Activated T-cell treated with anti-CD3 and anti-CD28 coated beads for 48 hours (primary cell): ENCODE data around the gene IRF2BP2.
"Not testable (repeated sequence)": the region's sequence is repeated elsewhere in the genome, so short reads cannot be mapped to it uniquely, and the experiment has no call there.

Source experiments
- DNase-seq: peaks from one replicate; pipeline ENCODE4 v3.0.0-alpha.2; 2020; ENCODE audit warnings: low read depth

IRF2BP2 gene

DNA sequence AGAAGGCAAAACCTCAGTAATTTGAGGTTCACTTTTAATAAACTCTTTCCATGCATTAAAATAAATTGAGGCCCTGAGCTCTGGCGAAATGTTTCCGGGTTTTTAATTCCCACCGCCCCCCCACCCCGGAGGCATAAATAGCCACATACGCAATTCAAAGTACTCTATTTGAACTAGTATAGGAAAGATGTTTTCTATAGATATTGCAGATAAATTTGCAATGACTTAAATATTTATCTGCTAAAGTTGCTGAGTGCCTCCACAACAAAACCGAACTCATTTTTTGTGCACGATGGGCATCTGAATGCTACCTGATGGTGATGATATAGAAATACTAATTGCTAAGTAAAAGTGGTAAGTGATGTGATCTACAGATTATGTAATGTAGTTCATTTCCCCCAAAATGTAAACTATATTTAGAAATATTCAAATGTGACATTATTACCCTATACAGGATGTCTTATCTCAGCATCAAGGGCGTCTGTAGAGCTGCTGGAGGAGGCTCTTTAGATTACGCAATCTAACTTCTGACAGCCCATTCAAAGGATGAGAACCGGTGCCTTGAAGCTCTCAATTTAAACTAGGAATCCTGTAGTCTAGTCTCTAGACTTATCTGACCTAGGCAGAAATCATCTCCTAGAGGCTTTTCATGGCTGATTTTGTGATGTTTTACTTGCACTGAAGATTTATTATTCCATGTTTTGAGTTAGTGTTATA, 8.5 kb downstream of the IRF2BP2 start:
- no peak for DNase-seq

- no peak for DNase-seq
Observed at GRCh38 chr1:234600418-234601281, 9.3 kb downstream of the IRF2BP2 start.

- peak; percentile 81 for DNase-seq
Observed at GRCh38 chr1:234599617-234600417, 10.2 kb downstream of the IRF2BP2 start.

DNA sequence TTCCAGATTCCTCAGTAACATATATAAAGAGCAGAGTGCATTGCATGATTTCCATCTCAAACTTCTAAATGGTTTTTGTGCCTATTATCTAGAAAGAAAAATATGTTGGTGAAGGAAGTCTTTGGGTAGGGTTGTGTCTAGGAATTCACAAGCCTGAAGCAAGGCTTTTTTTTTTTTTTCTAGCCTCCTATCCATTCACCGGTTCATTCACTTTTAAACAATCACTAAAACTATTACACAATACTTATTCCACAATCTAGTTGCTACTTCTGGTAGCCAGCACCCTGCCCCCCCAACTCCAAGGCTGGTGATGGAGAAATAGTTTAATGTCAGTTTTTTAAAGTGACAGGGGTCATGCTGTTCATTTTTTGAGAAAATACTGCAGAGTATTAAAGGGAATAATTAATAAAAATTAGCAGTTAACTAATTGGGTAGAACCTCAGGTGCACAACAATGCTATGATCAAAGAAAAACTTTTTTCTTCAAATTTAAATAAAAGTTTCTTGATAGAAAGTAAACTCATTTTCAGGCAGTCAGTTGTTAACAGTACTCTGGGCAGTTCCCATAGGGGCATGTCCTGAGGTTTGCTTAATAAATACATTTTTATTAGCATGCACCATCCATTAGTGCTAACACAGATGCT, 10.9 kb downstream of the IRF2BP2 start:
- DNase-seq, result no peak

DNA sequence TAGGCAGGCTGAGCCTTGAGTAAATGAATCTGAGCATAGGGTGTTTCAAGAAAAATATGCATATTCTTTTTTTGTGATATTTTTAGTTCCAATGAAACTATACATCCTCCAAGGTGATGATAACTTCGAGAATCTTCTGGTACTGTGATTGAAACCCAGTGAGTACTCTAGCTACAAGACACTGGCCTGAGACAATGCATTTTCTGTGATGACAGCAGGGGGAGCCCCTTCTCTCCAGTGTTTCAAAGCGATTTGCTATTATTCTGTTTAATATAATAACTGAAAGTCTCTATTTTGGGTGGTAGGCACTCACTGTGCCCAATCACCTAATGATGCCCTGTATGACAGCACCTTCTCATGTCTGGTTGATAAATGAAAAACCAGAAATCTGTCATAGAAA, 12.1 kb downstream of the IRF2BP2 start:
- no peak for DNase-seq

DNA sequence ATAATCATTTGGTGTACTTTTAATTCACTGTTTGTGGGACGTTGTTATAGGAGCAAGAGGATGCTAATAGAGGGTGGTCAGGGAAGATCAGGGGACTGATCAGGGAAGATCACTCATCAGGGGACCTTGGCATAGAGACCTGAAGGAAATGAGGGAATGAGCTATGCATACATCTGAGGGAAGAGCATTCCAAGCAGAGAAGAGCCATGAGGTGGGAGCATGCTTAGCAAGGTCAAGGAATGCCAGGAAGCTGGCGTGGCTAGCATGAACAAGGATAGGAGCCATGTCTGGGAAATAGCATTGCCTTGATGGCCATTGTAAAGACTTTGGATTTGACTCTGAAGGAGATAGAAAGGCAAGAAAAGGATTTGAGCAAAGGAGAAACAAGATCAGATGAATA, 14.1 kb downstream of the IRF2BP2 start:
- DNase-seq, result no peak

DNA sequence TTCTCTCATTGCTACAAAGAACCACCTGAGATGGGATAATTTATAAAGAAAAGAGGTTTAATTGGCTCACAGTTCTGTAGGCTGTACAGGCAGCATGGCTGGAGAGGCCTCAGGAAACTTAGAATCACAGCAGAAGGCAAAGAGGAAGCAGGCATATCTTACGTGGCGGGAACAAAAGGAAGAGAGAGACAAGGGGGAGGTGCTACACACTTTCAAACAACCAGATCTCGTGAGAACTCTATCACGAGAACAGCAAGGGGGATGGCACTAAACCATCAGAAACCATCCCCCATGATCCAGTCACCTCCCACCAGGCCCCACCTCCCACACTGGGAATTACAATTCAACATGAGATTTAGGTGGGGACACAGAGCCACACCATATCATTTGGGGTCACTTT, 15.4 kb downstream of the IRF2BP2 start:
- DNase-seq, result not testable (repeated sequence)

DNA sequence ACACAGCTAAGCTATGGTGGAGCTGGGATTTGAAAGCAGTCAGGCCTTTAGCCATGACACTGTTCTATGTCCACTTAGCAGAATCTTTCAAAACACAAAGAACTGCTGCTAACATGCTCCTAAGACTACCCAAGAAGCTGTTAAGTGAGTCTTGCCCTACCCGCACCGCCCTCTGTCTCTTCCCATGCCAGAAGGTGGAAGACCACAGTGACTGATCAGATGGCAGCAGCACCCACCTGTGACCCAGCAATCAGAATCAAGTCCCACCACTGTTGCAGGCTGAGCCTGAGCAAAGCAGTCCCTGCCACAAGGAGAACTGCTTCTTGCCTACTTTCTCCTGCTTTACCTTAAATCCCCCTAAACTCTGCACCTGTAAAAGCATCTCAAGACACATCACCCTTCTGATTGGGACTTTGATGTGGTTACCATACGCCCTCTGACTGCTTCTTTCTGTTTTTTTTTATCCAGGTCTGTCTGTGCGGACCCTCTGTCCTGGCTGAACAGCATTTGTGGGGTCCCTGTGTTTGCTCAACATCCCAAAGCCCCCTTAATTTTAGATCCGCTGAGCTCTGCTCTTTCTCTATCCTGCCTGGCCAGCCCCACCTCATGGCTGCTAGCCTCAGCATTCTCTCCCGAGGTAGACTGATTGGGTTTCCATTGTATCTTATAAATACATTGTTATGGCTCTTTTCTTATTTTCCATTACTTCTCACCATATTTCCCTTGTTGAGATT, 16.0 kb downstream of the IRF2BP2 start:
- no peak for DNase-seq

- DNase-seq, result no peak
Observed at GRCh38 chr1:234593109-234593508, 16.9 kb downstream of the IRF2BP2 start.

DNA sequence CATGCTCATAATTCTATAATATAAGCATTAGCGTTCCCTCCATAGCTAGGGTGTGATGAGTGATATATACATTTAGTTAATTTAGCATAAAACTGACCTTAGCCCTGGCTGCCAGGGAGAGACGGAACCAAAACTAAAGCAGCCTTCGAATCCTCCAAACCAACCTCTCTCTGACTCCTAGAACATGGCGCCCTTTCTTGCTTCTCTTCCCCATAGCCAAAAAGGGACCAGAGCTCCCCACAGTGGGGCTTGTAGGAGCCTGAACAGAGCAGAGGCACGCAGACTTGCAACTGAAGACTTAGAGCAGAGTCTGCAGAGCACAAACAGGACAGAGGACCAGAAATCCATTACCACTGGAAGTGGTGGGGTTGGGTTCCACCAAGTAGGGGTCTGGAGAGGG, 17.7 kb downstream of the IRF2BP2 start:
- no peak for DNase-seq

- no peak for DNase-seq
Observed at GRCh38 chr1:234591131-234591530, 18.8 kb downstream of the IRF2BP2 start.

GRCh38 chr1:234589854-234590620, 19.9 kb downstream of the IRF2BP2 start:
- no peak for DNase-seq

DNA sequence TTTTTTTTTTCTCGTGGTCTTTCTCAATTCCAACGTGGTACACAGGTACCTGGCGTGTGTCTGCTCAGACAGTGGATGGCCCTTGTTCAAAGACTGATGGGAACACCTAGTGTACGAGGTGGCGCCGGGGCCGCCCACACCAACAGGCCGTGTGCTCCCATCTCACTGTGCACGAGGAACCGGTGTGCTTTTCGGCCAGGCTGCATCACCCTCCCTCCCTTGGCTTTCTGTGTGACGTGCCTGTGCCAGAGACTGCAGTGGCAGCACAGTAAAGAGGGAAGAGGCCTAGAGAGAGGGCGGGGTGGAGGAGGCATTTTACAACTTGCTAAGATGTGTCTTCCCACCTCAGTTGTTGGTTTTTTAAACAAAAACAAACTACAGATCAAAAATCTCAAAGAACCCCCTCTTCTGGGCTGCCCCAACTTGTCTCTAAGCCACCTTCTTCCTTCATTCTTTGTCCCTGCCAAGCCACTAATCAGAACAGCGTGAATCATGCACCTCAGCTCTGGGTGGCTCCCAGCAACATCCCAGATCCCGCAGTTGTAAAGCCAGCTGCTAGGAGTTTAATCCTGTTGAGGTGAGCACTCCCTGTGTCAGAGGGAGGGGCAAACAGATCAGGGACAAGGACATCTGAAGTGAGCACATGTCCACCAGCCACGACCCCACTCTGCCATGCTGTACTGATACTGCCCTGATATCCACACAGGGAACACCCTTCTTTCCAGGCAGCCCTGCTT, 20.7 kb downstream of the IRF2BP2 start:
- no peak for DNase-seq

DNA sequence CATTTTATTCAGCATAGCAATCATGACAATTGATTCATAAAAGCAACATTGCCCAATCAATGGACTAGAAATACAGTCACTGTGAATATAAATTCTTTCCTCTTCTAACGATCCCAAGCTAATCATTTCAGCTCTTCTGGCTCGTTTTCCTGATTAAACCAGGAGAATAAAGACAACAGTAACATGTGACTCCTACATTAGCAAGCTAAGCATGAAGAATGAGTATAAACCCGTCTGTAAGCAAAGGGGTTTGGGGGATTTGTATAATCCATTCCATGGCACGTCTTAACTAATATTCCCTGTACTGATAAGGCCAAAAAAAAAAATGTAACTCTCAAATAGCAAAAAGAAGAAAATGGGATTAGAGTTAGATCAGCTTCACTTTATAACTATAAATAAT, 21.6 kb downstream of the IRF2BP2 start:
- DNase-seq, result no peak

DNA sequence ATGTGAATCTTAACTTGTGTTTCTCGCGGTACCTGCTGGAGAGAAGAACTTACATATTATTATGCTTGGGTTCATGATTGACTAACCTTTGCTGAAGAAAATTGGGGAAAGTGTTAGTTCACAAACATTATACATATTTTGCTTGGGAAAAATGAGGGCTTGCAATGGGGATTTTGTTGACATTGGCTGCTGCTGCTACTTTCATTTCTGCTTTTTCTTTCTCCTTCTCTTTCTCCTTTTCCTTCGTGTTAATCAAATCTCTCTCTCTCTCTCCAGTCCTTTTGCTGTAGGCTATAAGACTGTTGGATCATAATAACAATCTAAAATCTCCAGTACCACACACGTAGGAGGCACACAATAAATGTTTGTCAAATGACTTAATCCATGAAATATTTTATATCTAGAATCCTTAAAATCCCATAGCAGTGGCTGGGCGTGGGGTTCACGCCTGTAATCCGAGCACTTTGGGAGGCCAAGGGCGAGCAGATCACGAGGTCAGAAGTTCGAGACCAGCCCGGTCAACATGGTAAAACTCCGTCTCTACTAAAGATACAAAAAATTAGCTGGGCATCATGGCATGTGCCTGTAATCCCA, 23.0 kb downstream of the IRF2BP2 start:
- DNase-seq, result no peak

GRCh38 chr1:234586304-234586703, 23.7 kb downstream of the IRF2BP2 start:
- no peak for DNase-seq

DNA sequence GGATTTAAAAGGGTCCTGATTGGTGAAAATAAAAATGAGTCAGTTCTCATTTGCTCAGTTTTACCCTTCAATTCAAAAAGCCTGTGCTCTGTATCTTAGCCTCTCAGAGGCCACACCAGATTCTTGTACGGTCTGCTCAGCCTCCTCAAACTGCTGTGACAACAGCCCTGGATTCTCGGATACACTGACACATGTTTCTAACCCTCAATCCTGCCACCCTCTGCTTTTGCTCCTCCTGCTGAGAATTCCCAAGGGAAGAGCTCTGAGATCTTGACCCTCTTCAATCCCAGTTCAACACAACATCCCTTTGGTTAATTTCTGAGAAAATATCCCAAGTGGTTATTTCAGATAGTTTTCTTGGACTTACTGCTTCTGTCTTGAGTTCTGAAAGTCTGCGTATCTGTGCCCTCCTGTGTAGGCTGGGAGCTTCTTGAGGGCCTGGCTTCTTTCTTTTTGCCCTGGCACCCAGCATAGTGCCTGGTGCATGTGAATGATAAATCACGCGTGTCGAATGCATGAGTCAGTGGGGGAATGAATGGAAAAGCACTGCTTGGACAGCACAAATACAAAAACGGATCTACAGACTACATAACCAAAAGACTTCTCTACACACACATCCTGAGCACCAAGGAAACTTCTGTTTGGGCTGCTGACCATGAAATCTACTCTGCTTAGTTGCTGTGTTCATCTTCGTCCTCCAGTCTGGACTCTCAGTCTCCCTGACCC, 24.5 kb downstream of the IRF2BP2 start:
- DNase-seq, result no peak

DNA sequence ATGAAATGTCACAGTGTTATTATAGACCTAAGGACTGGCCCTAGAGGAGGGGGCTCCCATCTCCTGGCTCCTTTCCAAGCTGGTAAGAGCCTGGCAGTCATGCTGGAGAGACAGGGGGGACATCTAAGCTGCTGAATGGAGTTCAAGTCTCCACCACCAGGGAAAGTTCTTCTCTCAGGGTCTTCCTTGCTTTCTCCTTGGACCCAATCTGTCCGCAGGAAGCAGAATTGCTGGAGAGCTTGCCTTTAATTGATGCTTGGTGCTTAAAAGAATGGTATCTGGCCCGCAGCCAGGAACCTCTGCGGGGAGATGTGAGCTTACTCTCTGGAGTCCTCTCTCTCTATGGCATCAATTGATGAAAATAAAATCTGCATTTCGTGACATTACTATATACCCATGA, 25.1 kb downstream of the IRF2BP2 start:
- DNase-seq, result no peak

DNA sequence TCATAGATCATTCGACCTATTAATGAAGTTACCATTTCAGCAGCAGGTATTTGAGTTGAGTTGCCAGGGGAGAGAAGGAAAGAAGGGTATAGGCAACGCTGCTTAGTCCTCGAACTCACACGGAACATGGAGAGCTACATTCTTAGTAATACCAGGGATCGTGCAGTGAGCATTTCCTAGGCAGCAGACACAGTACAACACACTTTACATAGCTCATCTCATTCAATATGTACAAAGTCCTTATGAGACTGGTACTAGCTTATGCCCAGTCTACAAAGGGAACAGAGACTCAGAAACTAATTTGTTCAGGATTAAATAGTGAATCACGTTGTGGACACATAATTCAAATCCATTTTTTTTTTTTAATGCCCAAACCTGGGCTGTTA, 25.6 kb downstream of the IRF2BP2 start:
- no peak for DNase-seq
